Measurements from ENCODE around the gene RYK. TPM values are rescaled to one million over a fixed set of nuclear protein-coding genes. Genes with fewer than 3 reads are reported as not detected.

Gene RYK
- polyA plus RNA-seq, 1 experiment = 41.3 TPM

DNA sequence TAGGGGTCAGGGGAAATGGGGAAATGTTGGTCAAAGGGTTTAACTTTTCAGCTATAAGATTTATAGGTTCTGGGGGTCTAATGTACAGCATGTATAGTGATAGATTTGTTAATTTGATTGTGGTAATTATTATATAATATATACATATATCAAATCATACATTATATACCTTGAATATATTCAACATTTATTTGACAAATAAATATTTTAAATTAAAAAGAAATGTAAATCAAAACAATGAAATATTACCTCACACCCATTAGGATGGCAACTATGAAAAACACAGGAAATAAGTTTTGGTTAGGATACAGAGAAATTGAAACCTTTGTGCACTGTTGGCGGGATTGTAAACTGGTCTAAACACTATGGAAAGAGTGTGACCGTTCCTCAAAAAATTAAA is 135.9 kb downstream of the RYK start:
- POLR2A ChIA-PET = no interaction called here
- CTCF ChIA-PET = no interaction called here

GRCh38 chr3:134111616-134112015 is 139.0 kb downstream of the RYK start:
- H3K27me3 ChIP-seq (ENCODE audit: control insufficient read depth, insufficient read depth, low read length) = no peaks in the 10 kb centered on the region
- no peak for DNase-seq (ENCODE audit: low read depth)
- no peak for TF ChIP-seq CTCF (IDR thresholded peaks at IDR 0.05; ENCODE audit: insufficient read depth, low read depth, low read length)
- ChIA-PET POLR2A (no interaction called here), CTCF (no interaction called here)
- no peaks in the 10 kb centered on the region for H3K36me3 ChIP-seq (ENCODE audit: control insufficient read depth, insufficient read depth, low read length)
- no peak overlapping the region for H3K4me3 ChIP-seq (ENCODE audit: low read depth, low read length)

More for the DNA sequence above, 135.9 kb downstream of the RYK start:
- no peak for TF ChIP-seq CTCF (IDR thresholded peaks at IDR 0.05; ENCODE audit: insufficient read depth, low read depth, low read length)
- H3K27me3 ChIP-seq (ENCODE audit: control insufficient read depth, insufficient read depth, low read length) = no peaks in the 10 kb centered on the region
- no peak overlapping the region for H3K4me3 ChIP-seq (ENCODE audit: low read depth, low read length)
- H3K36me3 ChIP-seq (ENCODE audit: control insufficient read depth, insufficient read depth, low read length) = no peaks in the 10 kb centered on the region
- no peak for DNase-seq (ENCODE audit: low read depth)

- no peak for TF ChIP-seq CTCF (IDR thresholded peaks at IDR 0.05; ENCODE audit: insufficient read depth, low read depth, low read length)
- CTCF ChIA-PET = no interaction called here
- DNase-seq (ENCODE audit: low read depth) = no peak
- POLR2A ChIA-PET = no interaction called here
- H3K27me3 ChIP-seq (ENCODE audit: control insufficient read depth, insufficient read depth, low read length) = no peaks in the 10 kb centered on the region
- H3K36me3 ChIP-seq (ENCODE audit: control insufficient read depth, insufficient read depth, low read length) = no peaks in the 10 kb centered on the region
- H3K4me3 ChIP-seq (ENCODE audit: low read depth, low read length) = no peak overlapping the region
Measured at GRCh38 chr3:134110963-134111362, 139.7 kb downstream of the RYK start.

Other genes with a start within 250 kb of the RYK start
- 2.6 and 5.4 TPM in 2 replicates for gene SLCO2A1, start 220.9 kb downstream of the RYK start, polyA plus RNA-seq (2011; rRNA removed)
- gene AMOTL2, start 123.6 kb upstream of the RYK start, polyA plus RNA-seq (2011; rRNA removed) = 122 and 199 TPM in 2 replicates
- gene ANAPC13, start 235.1 kb upstream of the RYK start, polyA plus RNA-seq (2011; rRNA removed) = 54.6 and 115 TPM in 2 replicates
- 6.4 and 14.5 TPM in 2 replicates for gene CEP63, start 235.2 kb upstream of the RYK start, polyA plus RNA-seq (2011; rRNA removed)

Data from BJ (cell line).